Measurements from ENCODE around the gene PLXNC1. TPM values are rescaled to one million over a fixed set of nuclear protein-coding genes. Genes with fewer than 3 reads are reported as not detected.

PLXNC1 gene
- total RNA-seq, 1 donor from 2014 or later, result 14.2 TPM

DNA sequence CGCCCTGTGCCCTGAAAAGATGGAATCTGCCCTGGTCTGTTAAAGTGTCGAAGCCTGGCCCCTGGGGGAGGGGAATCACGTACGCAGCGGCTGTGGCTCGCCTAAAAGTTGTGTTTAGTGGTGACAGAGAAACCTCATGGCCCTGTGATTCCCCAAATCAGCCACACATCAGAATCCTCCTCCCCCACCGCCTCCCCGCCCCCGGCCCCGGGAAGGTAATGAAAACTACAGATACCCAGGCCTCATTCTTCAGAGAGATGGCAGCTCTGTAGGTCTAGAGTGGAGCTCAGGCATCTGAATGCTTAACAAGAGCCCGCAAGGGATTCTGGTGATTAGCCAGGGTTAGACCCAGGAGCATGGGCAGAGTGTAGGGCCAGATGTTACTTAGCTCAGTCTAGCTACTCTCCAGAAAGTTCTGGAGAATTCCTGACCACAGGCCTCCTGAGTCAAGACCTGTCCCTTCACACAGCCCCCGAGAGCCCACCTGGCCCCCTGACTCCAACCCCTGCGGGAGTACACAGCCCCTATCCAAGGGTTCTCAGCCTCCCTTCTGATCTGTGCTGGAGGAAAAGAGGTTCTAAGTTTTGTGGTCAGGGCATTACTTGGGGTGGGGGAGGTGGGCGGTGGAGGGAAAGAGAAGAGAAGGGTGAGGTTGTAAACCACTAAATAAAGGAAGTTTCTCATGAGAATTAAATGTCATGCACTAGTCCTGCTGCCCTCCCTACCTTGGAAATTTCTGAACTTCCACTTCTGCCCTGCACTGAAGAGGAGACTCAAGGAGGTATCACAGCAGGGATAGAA, 114.8 kb downstream of the PLXNC1 start:
- Histone ChIP-seq H3K4me3 (peak overlapping the region; percentile 45 to 52), H3K27ac (peak overlapping the region; percentile 90), H3K4me1 (peaks cover 57% of the 10 kb centered on the region), H3K36me3 (no peaks in the 10 kb centered on the region), H3K27me3 (no peaks in the 10 kb centered on the region), H3K9me3 (no peaks in the 10 kb centered on the region)
- intact Hi-C loops (cut with DNase I), result no loop called here
- TF ChIP-seq POLR2A (IDR thresholded peaks at IDR 0.05), result no peak
- no peak for DNase-seq (ENCODE audit: extremely low spot score in 2 of 2)

GRCh38 chr12:94263905-94264561, 115.7 kb downstream of the PLXNC1 start:
- TF ChIP-seq POLR2A (IDR thresholded peaks at IDR 0.05), result no peak
- no peak for TF ChIP-seq POLR2AphosphoS5 (IDR thresholded peaks at IDR 0.05; ENCODE audit: insufficient read depth in 1 of 2, low read depth in 1 of 2)
- no peak for TF ChIP-seq CTCF (IDR thresholded peaks at IDR 0.05)
- Histone ChIP-seq H3K36me3 (no peaks in the 10 kb centered on the region), H3K9me3 (no peaks in the 10 kb centered on the region), H3K27me3 (no peaks in the 10 kb centered on the region), H3K4me1 (peaks cover 58% of the 10 kb centered on the region), H3K4me3 (no peak overlapping the region), H3K27ac (peak overlapping the region; percentile 90)
- no peak for DNase-seq (ENCODE audit: extremely low spot score in 2 of 2)
- intact Hi-C loops (cut with DNase I), result no loop called here

DNA sequence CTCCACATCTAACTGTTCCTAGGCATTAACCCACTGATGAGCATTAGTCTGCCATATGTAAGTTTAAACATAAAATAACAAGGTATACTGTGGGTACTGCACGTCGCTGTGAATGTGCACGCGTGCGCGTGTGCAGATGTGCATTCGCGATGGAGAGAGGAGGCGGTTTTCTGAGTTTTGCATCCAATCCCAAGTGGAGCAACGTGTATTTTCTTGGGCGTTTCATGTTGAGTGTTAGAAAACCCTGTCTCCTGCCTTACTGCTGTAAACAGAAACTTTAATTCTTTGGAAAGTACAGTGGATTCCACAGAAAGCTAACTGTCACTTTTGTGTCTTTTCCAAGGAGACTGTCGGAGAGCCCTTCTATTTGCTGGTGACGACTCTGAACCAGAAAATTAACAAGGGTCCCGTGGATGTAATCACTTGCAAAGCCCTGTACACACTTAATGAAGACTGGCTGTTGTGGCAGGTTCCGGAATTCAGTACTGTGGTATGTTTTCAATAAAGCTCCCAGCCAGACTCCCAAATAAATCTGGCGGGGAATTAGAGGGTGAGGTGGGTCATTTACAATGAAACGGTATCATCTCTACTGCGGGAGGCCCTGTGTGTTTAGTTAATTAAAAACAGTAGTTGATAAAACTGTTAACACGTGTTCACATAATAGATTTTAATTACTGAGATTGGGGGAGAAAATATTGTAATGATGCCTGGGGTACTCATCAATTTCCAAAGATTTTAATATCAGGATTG, 116.5 kb downstream of the PLXNC1 start:
- Histone ChIP-seq H3K9me3 (no peaks in the 10 kb centered on the region), H3K4me3 (no peak overlapping the region), H3K27me3 (no peaks in the 10 kb centered on the region), H3K27ac (peak overlapping the region; percentile 90), H3K4me1 (peaks cover 58% of the 10 kb centered on the region), H3K36me3 (no peaks in the 10 kb centered on the region)
- DNase-seq (ENCODE audit: extremely low spot score in 2 of 2), result no peak
- TF ChIP-seq POLR2AphosphoS5 (IDR thresholded peaks at IDR 0.05; ENCODE audit: insufficient read depth in 1 of 2, low read depth in 1 of 2), result no peak
- no peak for TF ChIP-seq CTCF (IDR thresholded peaks at IDR 0.05)
- TF ChIP-seq POLR2A (IDR thresholded peaks at IDR 0.05), result no peak
- intact Hi-C loops (cut with DNase I), result no loop called here

DNA sequence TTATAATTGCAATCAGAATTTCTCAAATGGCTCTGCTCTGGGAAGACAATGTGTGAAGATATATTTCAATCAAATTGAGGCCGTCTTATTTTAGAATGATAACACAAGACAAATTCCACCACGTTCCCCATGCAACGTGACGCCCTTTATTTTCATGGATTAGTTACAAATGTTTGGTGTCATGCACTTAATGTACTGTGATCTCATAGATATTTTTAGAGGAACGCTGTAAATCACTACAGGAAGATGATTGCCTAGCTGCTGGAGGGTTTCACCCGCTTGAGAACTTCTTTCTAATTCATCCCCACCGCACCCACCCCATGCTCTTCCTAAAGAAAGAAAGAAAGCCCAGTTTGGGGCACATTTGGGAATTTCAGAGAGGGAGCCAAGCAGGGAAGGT, 117.2 kb downstream of the PLXNC1 start:
- intact Hi-C loops (cut with DNase I), result no loop called here
- TF ChIP-seq CTCF (IDR thresholded peaks at IDR 0.05) (no peak), POLR2A (IDR thresholded peaks at IDR 0.05) (no peak), POLR2AphosphoS5 (IDR thresholded peaks at IDR 0.05; ENCODE audit: insufficient read depth in 1 of 2, low read depth in 1 of 2) (no peak)
- H3K27me3 ChIP-seq, result no peaks in the 10 kb centered on the region
- H3K4me3 ChIP-seq, result no peak overlapping the region
- H3K4me1 ChIP-seq, result peaks cover 58% of the 10 kb centered on the region
- H3K36me3 ChIP-seq, result no peaks in the 10 kb centered on the region
- H3K27ac ChIP-seq, result peak overlapping the region; percentile 90
- no peak for DNase-seq (ENCODE audit: extremely low spot score in 2 of 2)
- H3K9me3 ChIP-seq, result no peaks in the 10 kb centered on the region

GRCh38 chr12:94265966-94266745, 117.8 kb downstream of the PLXNC1 start:
- Histone ChIP-seq H3K9me3 (no peaks in the 10 kb centered on the region), H3K27me3 (no peaks in the 10 kb centered on the region), H3K36me3 (no peaks in the 10 kb centered on the region), H3K27ac (peak overlapping the region; percentile 90), H3K4me3 (no peak overlapping the region), H3K4me1 (peaks cover 56% of the 10 kb centered on the region)
- no peak for TF ChIP-seq POLR2AphosphoS5 (IDR thresholded peaks at IDR 0.05; ENCODE audit: insufficient read depth in 1 of 2, low read depth in 1 of 2)
- no peak for TF ChIP-seq CTCF (IDR thresholded peaks at IDR 0.05)
- TF ChIP-seq POLR2A (IDR thresholded peaks at IDR 0.05), result no peak
- no peak for DNase-seq (ENCODE audit: extremely low spot score in 2 of 2)
- intact Hi-C loops (cut with DNase I), result no loop called here
